Pancreas (tissue), 10 donors: ENCODE results near the gene KNDC1. TPM values are rescaled to one million over a fixed set of nuclear protein-coding genes. Genes with fewer than 3 reads are reported as not detected.

ENCODE experiments used
- ATAC-seq, 4 donors: fragments of 200-7000 bp; cut with Tn5 transposase; one replicate each; pipeline versions ENCODE4 v1.8.0 to v1.9.1; 2020; ENCODE audit warnings: mild to moderate bottlenecking in 4 of 4, moderate library complexity in 4 of 4
- DNase-seq, 6 donors: peaks; one replicate each; pipeline ENCODE4 v3.0.0-alpha.2; 2020
- FAIRE-seq: peaks from 2 replicates; lab custom pipeline; 2012; peaks lifted over from hg19 to GRCh38; lab: Jason Lieb, UNC
- H3K27ac ChIP-seq, 4 donors: fragments of 200-600 bp; sonication (generic); 1 replicate in 3 of 4; 2 replicates in 1 of 4; pipeline versions ENCODE4 v1.5.0 to v1.8.0; 2020
- H3K27me3 ChIP-seq, 4 donors: fragments of 200-600 bp; one replicate each; pipeline ENCODE4 v1.8.0; 2021
- H3K36me3 ChIP-seq, 3 donors: fragments of 200-600 bp; sonication (generic) in 1 of 3; one replicate each; pipeline versions ENCODE4 v1.5.0 to v1.8.0; 2020 to 2021
- H3K4me1 ChIP-seq, 3 donors: fragments of 200-600 bp; one replicate each; pipeline ENCODE4 v1.8.0; 2021
- H3K4me3 ChIP-seq, 4 donors: fragments of 200-600 bp; sonication (generic) in 2 of 4; one replicate each; pipeline versions ENCODE4 v1.5.0 to v1.8.0; 2020 to 2021
- H3K9me3 ChIP-seq, 4 donors: fragments of 200-600 bp; one replicate each; pipeline ENCODE4 v1.8.0; 2021
- CTCF ChIP-seq, 4 donors: fragments of 200-600 bp; sonication (generic) in 3 of 4; IDR thresholded peaks; one replicate each; pipeline versions ENCODE4 v1.5.0 to v1.8.0; 2021; ENCODE audit warnings: antibody characterized with exemption in 4 of 4
- WGBS, 2 donors: extraction: QIAGEN DNeasy Blood & Tissue Kit; methylation state at CpG; one replicate each; pipeline ENCODE4 v1.1.7; 2013; 5-methylcytosine and 5-hydroxymethylcytosine counted together
- intact Hi-C, 3 donors: fragments of 100-400 bp; cut with DNase I; formaldehyde crosslinking; loops; one replicate each; pipeline versions ENCODE4 v1.11.1 to v1.14.2; 2022
- polyA plus RNA-seq, 2 donors: library from polyadenylated mRNA; stranded (reverse); fragments of 200-250 nt; gene quantifications; one replicate each; pipeline ENCODE4 v1.2.3, GENCODE V29; 2013
- total RNA-seq, 6 donors: library from RNA; stranded (reverse); fragmentation: NEBNext Ultra II Directional in 4 of 6; extraction: Animal tissue kit (Norgen Biotek cat#: 25700) in 4 of 6; gene quantifications; one replicate each; pipeline versions ENCODE4 v1.2.1 to v1.2.4, GENCODE V29; 2021 to 2023
- donor health status: healthy with polysubstance abuse.
- donor health status: DM: no; HTN: no; CAD: no; lungs with moderate emphysema.
- donor health status: DM: no; HTN: no; CAD: no.
- donor health status: control.
- donor health status: control.
- donor health status: Bipolar disorder and iron deficiency.
- donor health status: DM: yes; HTN: yes; CAD: no.
- donor health status: DM: no; HTN: no; CAD: no.
- donor health status: DM: no; HTN: no; CAD: no.
- donor health status: DM: yes; HTN: yes; CAD: no.

Gene KNDC1
- total and polyA plus RNA-seq, 8 donors, result 0.14 to 3.1 (median 0.74) TPM

- Histone ChIP-seq H3K4me1 (no peaks in the 10 kb centered on the region), H3K36me3 (no peaks in the 10 kb centered on the region), H3K27ac (no peak overlapping the region), H3K27me3 (no peaks in the 10 kb centered on the region), H3K9me3 (no peaks in the 10 kb centered on the region), H3K4me3 (no peak overlapping the region)
- TF ChIP-seq CTCF (IDR thresholded peaks at IDR 0.05), result no peak
- DNase-seq (peak in 2 of 6 donors; percentile 11 to 67), ATAC-seq (no peak), FAIRE-seq (no peak)
- WGBS, 2 donors, result 29 to 32% methylated on average over 36 to 38 of the region's 38 CpGs
- intact Hi-C loops, result no loop called here
These were observed 40.1 kb downstream of the KNDC1 start for GRCh38 chr10:133199992-133200611.

DNA sequence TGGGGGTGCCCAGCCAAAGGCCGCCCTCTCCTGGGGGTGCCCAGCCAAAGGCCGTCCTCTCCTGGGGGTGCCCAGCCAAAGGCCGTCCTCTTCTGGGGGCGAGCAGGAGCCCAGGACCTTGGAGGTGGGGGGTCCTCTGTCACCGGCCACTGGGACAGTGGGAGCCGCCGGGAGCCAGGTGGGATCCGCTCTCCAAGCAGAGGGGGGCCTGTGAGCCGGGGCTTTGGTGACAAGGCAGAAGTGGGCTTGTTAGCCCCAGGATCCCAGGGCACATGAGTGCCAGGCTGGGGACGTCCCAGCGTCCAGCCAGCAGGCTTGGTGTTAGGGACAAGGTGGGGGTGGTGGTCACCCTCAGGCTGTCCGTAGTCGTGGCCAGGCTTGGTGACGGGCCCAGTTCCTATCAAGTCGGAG, 40.6 kb downstream of the KNDC1 start:
- Histone ChIP-seq H3K9me3 (no peaks in the 10 kb centered on the region), H3K36me3 (no peaks in the 10 kb centered on the region), H3K27ac (no peak overlapping the region), H3K27me3 (no peaks in the 10 kb centered on the region), H3K4me1 (no peaks in the 10 kb centered on the region), H3K4me3 (no peak overlapping the region)
- FAIRE-seq (no peak), DNase-seq (peak in 2 of 6 donors; percentile 8 to 58), ATAC-seq (no peak)
- intact Hi-C loops, result no loop called here
- no peak for TF ChIP-seq CTCF (IDR thresholded peaks at IDR 0.05)
- WGBS, 2 donors, result 57 to 65% methylated on average over 13 to 15 of the region's 15 CpGs

GRCh38 chr10:133201151-133201947, 41.3 kb downstream of the KNDC1 start:
- no peaks in the 10 kb centered on the region for H3K4me1 ChIP-seq
- H3K36me3 ChIP-seq, result no peaks in the 10 kb centered on the region
- H3K27ac ChIP-seq, result no peak overlapping the region
- DNase-seq, result peak in 2 of 6 donors; percentile 13 to 46
- no peaks in the 10 kb centered on the region for H3K27me3 ChIP-seq
- no peak for TF ChIP-seq CTCF (IDR thresholded peaks at IDR 0.05)
- H3K4me3 ChIP-seq, result no peak overlapping the region
- no peaks in the 10 kb centered on the region for H3K9me3 ChIP-seq
- FAIRE-seq, result no peak
- intact Hi-C loops, result no loop called here
- 65 to 78% methylated on average over 57 of the region's 57 CpGs for WGBS, 2 donors
- no peak for ATAC-seq

DNA sequence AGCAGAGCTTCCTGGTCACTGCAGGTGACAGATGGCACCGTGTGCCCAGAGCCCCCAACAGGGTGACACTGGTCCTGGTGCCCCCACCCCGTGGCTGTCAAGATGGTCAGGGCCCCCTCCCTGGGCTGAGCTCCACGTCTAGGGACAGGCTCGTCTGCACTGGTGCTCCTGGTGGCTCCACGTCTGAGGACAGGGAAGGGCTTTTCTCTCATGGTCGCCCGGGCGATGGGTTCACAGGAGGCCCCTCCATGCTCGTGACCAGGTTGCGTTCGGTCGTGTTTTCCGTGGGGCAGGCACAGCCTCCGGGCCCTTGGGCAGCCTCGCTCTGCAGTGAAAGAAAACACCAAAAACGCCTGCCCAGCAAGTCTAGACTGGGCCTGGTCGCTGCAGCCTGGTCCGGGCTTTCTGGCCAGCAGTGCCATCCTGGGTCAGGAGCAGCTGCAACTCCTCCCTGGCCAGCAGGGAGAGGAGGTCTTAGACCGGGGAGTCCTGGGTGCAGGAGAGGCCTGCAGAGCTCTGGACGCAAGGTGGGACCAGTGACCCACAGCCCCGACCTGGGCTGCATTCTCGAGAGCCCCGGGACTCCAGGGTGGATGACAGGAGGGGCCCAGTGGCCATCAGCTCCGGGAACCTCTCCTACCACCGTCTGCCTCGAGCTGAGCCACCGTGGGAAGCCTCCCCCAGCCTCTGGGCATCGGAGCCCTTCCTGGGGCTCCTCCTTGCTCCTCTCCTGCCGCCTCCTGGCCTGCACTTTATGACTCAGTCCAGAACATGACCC, 42.1 kb downstream of the KNDC1 start:
- H3K36me3 ChIP-seq, result no peaks in the 10 kb centered on the region
- H3K27me3 ChIP-seq, result no peaks in the 10 kb centered on the region
- ATAC-seq (no peak), DNase-seq (peak in 2 of 6 donors; percentile 13 to 68), FAIRE-seq (no peak)
- H3K4me3 ChIP-seq, result no peak overlapping the region
- WGBS, 2 donors, result 52 to 54% methylated on average over 28 to 29 of the region's 29 CpGs
- no peak overlapping the region for H3K27ac ChIP-seq
- intact Hi-C loops, result no loop called here
- no peak for TF ChIP-seq CTCF (IDR thresholded peaks at IDR 0.05)
- no peaks in the 10 kb centered on the region for H3K9me3 ChIP-seq
- H3K4me1 ChIP-seq, result no peaks in the 10 kb centered on the region
